Astrocyte of the cerebellum (primary cell): ENCODE results near the gene PRKCZ.

Experiments used
- DNase-seq: peaks from one replicate; pipeline ENCODE4 v3.0.0-alpha.2; 2011; ENCODE audit warnings: low read depth
- H3K4me3 ChIP-seq: 2 replicates; pipeline ENCODE4 v1.5.1; 2011; ENCODE audit warnings: mild to moderate bottlenecking, low read depth, low read length, moderate library complexity
- in situ Hi-C: cut with HindIII; loops from 2 replicates; pipeline ENCODE4 v1.10.0; 2017; ENCODE audit warnings: low sequenced_read_pairs
- TF ChIP-seq, protein P1 (sequence below): IDR thresholded peaks from 2 replicates; pipeline ENCODE4 v1.5.1; 2012; ENCODE audit warnings: low read length, low read depth, moderate library complexity, mild to moderate bottlenecking; ENCODE audit errors: missing control alignments

PRKCZ gene

DNA sequence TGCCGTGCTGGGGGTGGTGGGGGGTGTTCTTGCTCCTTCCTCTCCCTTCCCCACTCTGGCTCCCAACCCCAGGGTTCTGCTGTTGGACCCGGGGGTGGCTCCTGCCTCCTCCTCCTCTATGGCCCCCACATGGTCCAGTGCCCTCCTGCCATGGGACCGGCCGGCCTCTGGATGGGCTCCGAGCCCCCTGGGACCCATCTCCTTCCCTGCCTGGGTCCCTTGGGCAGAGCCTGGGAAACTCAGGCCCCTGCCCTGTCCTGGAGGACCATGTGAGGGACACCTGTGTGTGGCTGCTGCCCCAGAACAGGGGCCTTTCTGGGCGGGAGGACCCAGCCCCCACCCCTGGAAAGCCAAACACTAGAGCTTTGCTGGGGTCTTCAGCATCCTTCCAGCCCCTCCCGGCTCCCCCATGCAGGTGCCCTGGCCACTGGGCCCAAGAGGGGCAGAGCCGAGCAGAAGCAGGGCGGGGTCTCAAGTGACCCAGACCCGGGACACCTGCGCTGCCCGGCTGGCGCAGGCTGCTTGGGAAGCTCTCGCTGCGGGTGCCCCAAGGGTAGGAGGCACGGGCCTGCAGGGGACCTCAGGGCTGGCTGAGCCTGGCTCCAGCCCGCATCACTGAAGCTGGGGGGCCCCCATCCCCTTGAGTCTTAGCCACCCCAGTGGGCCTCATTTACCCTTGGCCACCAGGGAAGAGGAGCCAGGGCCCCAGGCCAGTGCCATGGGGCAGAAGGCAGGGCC, 146.9 kb downstream of the PRKCZ start:
- DNase-seq: no peak
- TF ChIP-seq, protein P1, sequence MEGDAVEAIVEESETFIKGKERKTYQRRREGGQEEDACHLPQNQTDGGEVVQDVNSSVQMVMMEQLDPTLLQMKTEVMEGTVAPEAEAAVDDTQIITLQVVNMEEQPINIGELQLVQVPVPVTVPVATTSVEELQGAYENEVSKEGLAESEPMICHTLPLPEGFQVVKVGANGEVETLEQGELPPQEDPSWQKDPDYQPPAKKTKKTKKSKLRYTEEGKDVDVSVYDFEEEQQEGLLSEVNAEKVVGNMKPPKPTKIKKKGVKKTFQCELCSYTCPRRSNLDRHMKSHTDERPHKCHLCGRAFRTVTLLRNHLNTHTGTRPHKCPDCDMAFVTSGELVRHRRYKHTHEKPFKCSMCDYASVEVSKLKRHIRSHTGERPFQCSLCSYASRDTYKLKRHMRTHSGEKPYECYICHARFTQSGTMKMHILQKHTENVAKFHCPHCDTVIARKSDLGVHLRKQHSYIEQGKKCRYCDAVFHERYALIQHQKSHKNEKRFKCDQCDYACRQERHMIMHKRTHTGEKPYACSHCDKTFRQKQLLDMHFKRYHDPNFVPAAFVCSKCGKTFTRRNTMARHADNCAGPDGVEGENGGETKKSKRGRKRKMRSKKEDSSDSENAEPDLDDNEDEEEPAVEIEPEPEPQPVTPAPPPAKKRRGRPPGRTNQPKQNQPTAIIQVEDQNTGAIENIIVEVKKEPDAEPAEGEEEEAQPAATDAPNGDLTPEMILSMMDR: no peak
- H3K4me3 ChIP-seq: no peak overlapping the region
- in situ Hi-C loops: loop anchor here (5.0 to 10.0 kb wide), 5 partner anchors 78 to 1228 kb away; no protein-coding TSS in a partner anchor

DNA sequence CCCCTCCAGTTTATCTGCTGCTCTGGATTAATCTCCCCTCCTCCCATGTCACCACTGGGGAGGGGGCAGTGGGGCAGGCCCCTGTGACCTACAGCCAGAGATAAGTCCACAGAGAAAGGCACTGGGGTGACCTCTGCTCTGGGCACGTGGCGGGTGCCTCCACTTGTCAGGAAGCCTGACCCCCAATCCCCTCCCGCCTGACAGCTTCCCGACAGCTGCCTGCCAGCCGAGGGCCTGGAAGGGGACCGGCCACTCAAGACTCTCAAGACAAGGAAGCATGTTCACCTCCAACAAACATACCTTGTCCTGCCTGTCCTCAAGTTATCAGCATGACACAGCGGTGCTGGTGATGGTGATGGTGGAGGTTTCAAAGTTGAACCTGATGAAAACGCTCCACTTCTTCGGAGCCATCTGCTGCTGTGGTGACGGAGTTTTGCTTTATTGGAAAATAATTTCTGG, 147.5 kb downstream of the PRKCZ start:
- in situ Hi-C loops: loop anchor here (5.0 to 10.0 kb wide), 5 partner anchors 77 to 1227 kb away; no protein-coding TSS in a partner anchor
- DNase-seq: no peak
- TF ChIP-seq, protein P1: no peak
- no peak overlapping the region for H3K4me3 ChIP-seq

DNA sequence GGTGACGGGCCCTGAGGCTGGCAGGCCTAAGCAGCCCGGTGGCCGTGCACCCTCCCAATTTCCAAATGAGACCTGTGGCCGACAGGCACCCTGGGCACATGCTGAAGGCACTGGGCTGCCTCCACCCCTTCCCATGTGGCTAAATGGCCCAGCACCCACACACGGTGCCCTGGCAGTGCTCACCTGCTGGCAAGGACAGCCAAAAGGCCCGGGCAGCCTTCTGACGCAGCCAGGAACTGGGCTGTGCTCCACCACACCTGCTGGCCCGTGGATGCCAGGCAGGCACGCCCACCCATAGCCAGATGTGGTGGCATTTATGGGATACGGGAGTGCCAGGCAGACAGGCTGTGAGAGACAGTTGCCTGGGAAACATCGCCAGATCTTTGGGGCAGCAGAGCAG, 148.4 kb downstream of the PRKCZ start:
- in situ Hi-C loops: loop anchor here (5.0 to 10.0 kb wide), 5 partner anchors 76 to 1226 kb away; no protein-coding TSS in a partner anchor
- no peak overlapping the region for H3K4me3 ChIP-seq
- TF ChIP-seq, protein P1: no peak
- DNase-seq: no peak

- DNase-seq: no peak
- peak overlapping the region; percentile 34 for H3K4me3 ChIP-seq
- TF ChIP-seq, protein P1: no peak
- in situ Hi-C loops: loop anchor here (5.0 to 10.0 kb wide), 5 partner anchors 76 to 1226 kb away; no protein-coding TSS in a partner anchor
Measured at GRCh38 chr1:2199042-2199810, 149.0 kb downstream of the PRKCZ start.

GRCh38 chr1:2200308-2200943, 150.2 kb downstream of the PRKCZ start:
- in situ Hi-C loops: no loop called here
- TF ChIP-seq, protein P1: no peak
- no peak for DNase-seq
- no peak overlapping the region for H3K4me3 ChIP-seq

DNA sequence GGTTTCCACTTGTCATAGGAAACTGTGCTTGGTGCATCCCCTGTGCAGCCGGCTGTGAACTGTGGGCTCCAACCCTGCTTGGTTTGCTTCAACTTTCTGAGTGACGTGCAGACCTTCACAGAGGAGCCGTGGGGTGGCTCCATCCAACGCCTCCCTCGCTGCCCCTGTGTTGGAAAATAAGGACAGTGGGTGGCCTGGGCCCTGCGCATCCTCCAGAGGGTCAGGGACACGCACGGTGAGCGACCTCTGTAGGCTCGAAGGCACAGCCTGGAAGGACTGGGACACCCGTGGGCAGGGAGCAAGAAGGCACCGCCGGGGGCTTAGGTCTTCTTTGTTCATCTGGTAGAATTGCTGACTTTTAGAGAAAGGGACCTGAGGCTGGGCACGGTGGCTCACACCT, 150.9 kb downstream of the PRKCZ start:
- no peak for DNase-seq
- in situ Hi-C loops: no loop called here
- H3K4me3 ChIP-seq: no peak overlapping the region
- TF ChIP-seq, protein P1: no peak
